Mucosa of descending colon (tissue), 3 donors: ENCODE data around the gene SMC1A. TPM values are rescaled to one million over a fixed set of nuclear protein-coding genes. Genes with fewer than 3 reads are reported as not detected.

Experiments
- ATAC-seq: fragments of 200-7000 bp; cut with Tn5 transposase; one replicate; pipeline ENCODE4 v1.9.1; 2020; ENCODE audit warnings: mild to moderate bottlenecking, moderate library complexity
- DNase-seq, 3 donors: peaks; one replicate each; pipeline ENCODE4 v3.0.0-alpha.2; 2020
- H3K36me3 ChIP-seq: fragments of 200-600 bp; one replicate; pipeline ENCODE4 v1.8.0; 2021; ENCODE audit warnings: low read depth, mild to moderate bottlenecking
- H3K4me1 ChIP-seq: fragments of 200-600 bp; one replicate; pipeline ENCODE4 v1.8.0; 2021; ENCODE audit warnings: low read depth, mild to moderate bottlenecking
- H3K4me3 ChIP-seq: fragments of 200-600 bp; one replicate; pipeline ENCODE4 v1.8.0; 2021; ENCODE audit warnings: mild to moderate bottlenecking
- H3K9me3 ChIP-seq: fragments of 200-600 bp; one replicate; pipeline ENCODE4 v1.8.0; 2021; ENCODE audit warnings: mild to moderate bottlenecking
- CTCF ChIP-seq: fragments of 200-600 bp; IDR thresholded peaks from one replicate; pipeline ENCODE4 v1.8.0; 2022; ENCODE audit warnings: antibody characterized with exemption, mild to moderate bottlenecking
- intact Hi-C, 2 donors: fragments of 100-400 bp; cut with DNase I in 1 of 2; cut with micrococcal nuclease in 1 of 2; formaldehyde crosslinking; loops; one replicate each; pipeline versions ENCODE4 v1.11.0 to v1.11.1; 2022; cut with DNase I, micrococcal nuclease
- microRNA-seq: library from miRNA; unstranded; fragments of <30 nt; microRNA quantifications from one replicate; pipeline ENCODE4, GENCODE V29; 2019
- total RNA-seq, 3 donors: library from RNA; stranded (reverse); fragmentation: NEBNext Ultra II Directional in 2 of 3; extraction: Animal tissue kit (Norgen Biotek cat#: 25700) in 2 of 3; gene quantifications; one replicate each; pipeline versions ENCODE4 v1.2.1 to v1.2.4, GENCODE V29; 2021 to 2023
- donor health status: DM: no; HTN: no; CAD: no; lungs with moderate emphysema.
- donor health status: DM: no; HTN: no; CAD: no.
- donor health status: DM: no; HTN: yes; CAD: no.

The SMC1A gene
- total RNA-seq, 3 donors from 2014 or later = 48.2 to 75.0 (median 72.8) TPM

GRCh38 chrX:53324803-53325202, 97.7 kb downstream of the SMC1A start:
- H3K36me3 ChIP-seq = no peaks in the 10 kb centered on the region
- intact Hi-C loops = no loop called here
- no peak for ATAC-seq

More at GRCh38 chrX:53324803-53325202, 97.7 kb downstream of the SMC1A start:
- DNase-seq = no peak
- no peaks in the 10 kb centered on the region for H3K9me3 ChIP-seq
- no peak for TF ChIP-seq CTCF
- no peak overlapping the region for H3K4me3 ChIP-seq
- peaks cover 2% of the 10 kb centered on the region for H3K4me1 ChIP-seq

Small RNAs within 50 kb of the gene (microRNA-seq; reads per million reads assigned to microRNA genes)
- not detected for gene MIR6857

Other genes starting within 250 kb of the SMC1A start
- 100 to 1,000 TPM in 1 of 3 donors, 10 to 100 TPM in 2; 74.5 to 109 (median 80.2) TPM for gene KDM5C, start 197.4 kb downstream of the SMC1A start, total RNA-seq
- gene IQSEC2, start 141.1 kb downstream of the SMC1A start, total RNA-seq = 10 to 100 TPM; 28.0 to 39.3 (median 30.9) TPM
- gene RIBC1, start 219 bp upstream of the SMC1A start, total RNA-seq = under 1 TPM; 0.43 to 0.94 (median 0.76) TPM
- gene HSD17B10, start 11.7 kb upstream of the SMC1A start, total RNA-seq = 10 to 100 TPM; 53.4 to 75.8 (median 60.3) TPM